Measurements from ENCODE around the gene NKX1-1. TPM values are rescaled to one million over a fixed set of nuclear protein-coding genes. Genes with fewer than 3 reads are reported as not detected.

The NKX1-1 gene
- polyA plus RNA-seq, 1 donor (not counting 4 experiments of a cell fraction or from before 2014, with no cell fraction given): not detected

- FAIRE-seq: no peak
- dilution Hi-C loops (cut with MboI; ENCODE audit: extremely low pct_ligation_motif_present, low sequenced_read_pairs): loop anchor here (25.0 kb wide), 1 partner anchor 222 kb away; no protein-coding TSS in a partner anchor
These were observed 8.8 kb upstream of the NKX1-1 start for GRCh38 chr4:1414831-1415680.

GRCh38 chr4:1413687-1414479 lies 7.6 kb upstream of the NKX1-1 start:
- DNase-seq (ENCODE audit: low read depth, low spot score) (no peak), FAIRE-seq (no peak)
- H3K9ac ChIP-seq (ENCODE audit: control insufficient read depth, extremely low read depth, insufficient read depth, low read length): no peak overlapping the region
- no peak overlapping the region for H3K4me3 ChIP-seq (ENCODE audit: control insufficient read depth in 2 of 3, extremely low read depth in 1 of 3, insufficient read depth in 2 of 3, low read depth in 1 of 3, low read length in 3 of 3)
- H3K4me2 ChIP-seq (ENCODE audit: control insufficient read depth, extremely low read depth, insufficient read depth, low read depth, low read length): no peak overlapping the region
- peaks cover 51% of the 10 kb centered on the region for H3K27me3 ChIP-seq (ENCODE audit: control insufficient read depth, extremely low read depth, insufficient read depth, low read length)
- H3K9me3 ChIP-seq (ENCODE audit: control insufficient read depth, low read depth, low read length): no peaks in the 10 kb centered on the region
- no peak overlapping the region for H3K27ac ChIP-seq (ENCODE audit: control insufficient read depth, insufficient read depth, low read length)
- peaks cover 6% of the 10 kb centered on the region for H4K20me1 ChIP-seq (ENCODE audit: control insufficient read depth, extremely low read depth, insufficient read depth, low read length)
- TF ChIP-seq EZH2 (IDR thresholded peaks at IDR 0.05; ENCODE audit: low read length) (peak; percentile 68), CTCF (optimal IDR thresholded peaks at IDR 0.05 in 1 of 3, IDR thresholded peaks at IDR 0.05 in 1 of 3, conservative IDR thresholded peaks at IDR 0.05 in 1 of 3; ENCODE audit: extremely low read depth in 1 of 3, insufficient read depth in 2 of 3, low read length in 3 of 3) (no peak)
- no peaks in the 10 kb centered on the region for H3K9me1 ChIP-seq (ENCODE audit: control insufficient read depth, extremely low read depth, insufficient read depth, low read length)
- no peaks in the 10 kb centered on the region for H3K79me2 ChIP-seq (ENCODE audit: control insufficient read depth, insufficient read depth, low read length)
- no peaks in the 10 kb centered on the region for H3K4me1 ChIP-seq (ENCODE audit: control insufficient read depth, extremely low read depth, insufficient read depth, low read length)
- H3K36me3 ChIP-seq (ENCODE audit: control insufficient read depth in 2 of 2, extremely low read depth in 1 of 2, insufficient read depth in 2 of 2, low read length in 2 of 2): no peaks in the 10 kb centered on the region
- dilution Hi-C loops (cut with MboI; ENCODE audit: extremely low pct_ligation_motif_present, low sequenced_read_pairs): loop anchor here (25.0 kb wide), 1 partner anchor 223 kb away; no protein-coding TSS in a partner anchor
- H2AFZ ChIP-seq (ENCODE audit: control insufficient read depth, low read length): no peak overlapping the region

More at GRCh38 chr4:1414831-1415680, 8.8 kb upstream of the NKX1-1 start:
- Histone ChIP-seq H3K4me3 (ENCODE audit: control insufficient read depth in 2 of 3, extremely low read depth in 1 of 3, insufficient read depth in 2 of 3, low read depth in 1 of 3, low read length in 3 of 3) (no peak overlapping the region), H2AFZ (ENCODE audit: control insufficient read depth, low read length) (no peak overlapping the region), H3K36me3 (ENCODE audit: control insufficient read depth in 2 of 2, extremely low read depth in 1 of 2, insufficient read depth in 2 of 2, low read length in 2 of 2) (no peaks in the 10 kb centered on the region), H3K27me3 (ENCODE audit: control insufficient read depth, extremely low read depth, insufficient read depth, low read length) (peaks cover 45% of the 10 kb centered on the region), H3K4me1 (ENCODE audit: control insufficient read depth, extremely low read depth, insufficient read depth, low read length) (no peaks in the 10 kb centered on the region), H3K9me1 (ENCODE audit: control insufficient read depth, extremely low read depth, insufficient read depth, low read length) (no peaks in the 10 kb centered on the region), H3K9ac (ENCODE audit: control insufficient read depth, extremely low read depth, insufficient read depth, low read length) (no peak overlapping the region), H3K4me2 (ENCODE audit: control insufficient read depth, extremely low read depth, insufficient read depth, low read depth, low read length) (no peak overlapping the region), H4K20me1 (ENCODE audit: control insufficient read depth, extremely low read depth, insufficient read depth, low read length) (peaks cover 6% of the 10 kb centered on the region), H3K27ac (ENCODE audit: control insufficient read depth, insufficient read depth, low read length) (no peak overlapping the region), H3K79me2 (ENCODE audit: control insufficient read depth, insufficient read depth, low read length) (no peaks in the 10 kb centered on the region), H3K9me3 (ENCODE audit: control insufficient read depth, low read depth, low read length) (no peaks in the 10 kb centered on the region)
- TF ChIP-seq CTCF (optimal IDR thresholded peaks at IDR 0.05 in 1 of 3, IDR thresholded peaks at IDR 0.05 in 1 of 3, conservative IDR thresholded peaks at IDR 0.05 in 1 of 3; ENCODE audit: extremely low read depth in 1 of 3, insufficient read depth in 2 of 3, low read length in 3 of 3) (no peak), EZH2 (IDR thresholded peaks at IDR 0.05; ENCODE audit: low read length) (peak; percentile 45)
- DNase-seq (ENCODE audit: low read depth, low spot score): no peak
